Hematopoietic multipotent progenitor cell treated with erythropoietin and hydrocortisone succinate and interleukin-3 and kit ligand, for 17 days (in vitro differentiated cells): Measurements from ENCODE around the gene FXYD3.

Experiments used
- DNase-seq: peaks from one replicate; pipeline ENCODE4 v3.0.0-alpha.2; 2015; ENCODE audit warnings: low spot score

FXYD3 gene

GRCh38 chr19:35106898-35107541, 8.6 kb upstream of the FXYD3 start:
- DNase-seq = no peak

DNA sequence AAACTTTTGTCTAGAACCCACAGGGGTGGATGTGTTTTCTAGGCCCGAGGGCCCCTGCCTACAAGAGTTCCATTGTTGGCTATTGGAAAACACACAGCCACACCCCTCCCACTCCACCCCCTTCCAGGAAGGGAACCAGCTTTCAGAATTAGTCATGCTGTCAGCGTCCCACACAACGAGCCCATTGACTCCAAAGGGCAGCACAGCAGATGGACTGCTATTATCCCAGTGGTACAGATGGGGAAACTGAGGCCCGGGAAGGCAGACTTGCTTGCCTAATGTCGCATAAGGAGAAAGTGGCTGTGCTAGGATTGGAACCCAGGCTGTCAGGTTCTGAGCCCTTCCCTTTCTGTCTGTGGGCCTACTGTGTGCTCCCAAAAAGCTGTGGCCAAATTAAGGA, 8.1 kb upstream of the FXYD3 start:
- DNase-seq = no peak

DNA sequence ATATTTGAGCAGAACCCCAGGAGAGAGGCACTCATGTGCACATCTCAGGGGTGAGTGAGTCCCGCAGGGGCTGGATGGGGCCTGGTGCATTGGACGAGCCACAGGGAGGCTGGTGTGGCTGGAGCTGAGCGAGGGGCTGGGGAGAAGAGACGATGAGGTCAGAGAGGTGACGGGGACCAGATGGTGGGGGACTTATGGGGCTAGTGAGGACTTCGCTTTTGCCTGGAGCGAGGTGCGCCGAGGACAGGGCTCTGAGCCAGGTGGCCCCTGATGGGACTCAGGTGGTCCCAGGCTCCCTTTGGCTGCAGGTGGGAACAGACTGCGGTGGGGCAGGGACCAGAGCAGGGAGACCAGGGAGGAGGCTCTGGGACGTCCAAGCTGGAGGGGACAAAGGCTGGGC, 6.9 kb upstream of the FXYD3 start:
- DNase-seq = no peak

- no peak for DNase-seq
These were observed 6.1 kb upstream of the FXYD3 start for GRCh38 chr19:35109395-35110112.

- DNase-seq = no peak
These were observed 4.6 kb upstream of the FXYD3 start for GRCh38 chr19:35110974-35111373.

DNA sequence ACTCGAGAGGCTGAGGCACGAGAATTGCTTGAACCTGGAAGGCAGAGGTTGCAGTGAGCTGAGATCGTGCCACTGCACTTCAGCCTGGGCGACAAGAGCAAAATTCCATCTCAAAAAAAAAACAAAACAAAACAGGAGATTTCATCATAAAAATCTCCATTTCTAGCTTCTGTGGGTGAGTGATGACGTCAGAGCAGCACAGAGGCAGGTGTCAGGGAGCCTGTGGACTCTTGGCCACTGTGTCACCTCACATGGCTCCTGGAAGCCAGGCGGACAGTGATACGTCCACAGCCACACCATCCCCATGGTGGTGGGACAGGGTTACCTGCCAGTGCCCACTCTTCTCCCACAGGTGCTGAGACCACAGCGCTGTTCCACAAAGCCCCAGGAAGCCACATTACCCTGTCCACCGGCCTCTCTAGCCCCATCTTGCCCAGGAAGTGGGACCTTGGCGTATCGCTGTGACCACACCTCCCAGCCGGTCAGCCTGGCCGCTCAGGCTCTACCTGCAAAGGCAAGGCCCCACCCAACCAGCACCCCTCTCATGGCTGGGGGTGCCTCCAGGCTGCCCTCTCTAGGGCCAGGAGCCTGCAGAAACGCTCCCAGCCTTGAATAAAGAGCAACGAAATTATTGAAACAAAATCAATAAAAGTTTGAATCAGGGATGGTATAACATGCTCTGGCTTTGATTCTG, 2.5 kb upstream of the FXYD3 start:
- DNase-seq = no peak

GRCh38 chr19:35114353-35115176, 1.1 kb upstream of the FXYD3 start:
- DNase-seq = peak; percentile 70

DNA sequence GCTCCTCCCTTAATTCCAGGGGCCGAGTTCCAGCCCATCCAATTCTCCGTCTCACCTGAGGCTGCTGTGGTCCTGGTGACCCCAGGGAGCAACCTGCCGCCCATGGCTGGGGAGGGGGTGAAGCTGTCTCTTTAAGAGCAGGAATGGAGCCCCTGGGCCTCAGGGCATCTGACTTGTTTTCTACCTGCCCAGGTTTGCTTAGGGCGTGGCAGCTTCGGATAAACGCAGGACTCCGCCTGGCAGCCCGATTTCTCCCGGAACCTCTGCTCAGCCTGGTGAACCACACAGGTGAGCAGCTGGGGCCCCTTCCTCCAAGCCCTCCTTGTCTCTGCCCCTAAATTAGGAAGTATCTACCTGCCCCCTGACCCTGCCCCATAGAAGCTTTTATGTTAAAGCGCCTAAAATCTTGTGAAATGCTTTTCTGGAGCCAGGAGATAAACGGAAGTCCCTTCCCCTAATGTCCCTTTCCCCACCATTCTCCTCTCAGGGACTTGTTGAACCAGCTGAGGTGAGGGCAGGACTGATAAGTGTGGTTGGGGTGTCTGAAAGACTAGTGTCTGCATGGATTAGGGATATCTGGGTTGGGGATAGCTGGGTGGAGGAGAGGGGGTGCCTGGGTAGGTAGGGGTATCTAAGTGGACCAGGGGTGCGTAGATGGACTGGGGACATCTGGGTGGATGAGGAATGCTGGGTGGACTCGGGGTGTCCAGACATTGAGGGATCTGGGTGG, 614 bp downstream of the FXYD3 start:
- DNase-seq = no peak

GRCh38 chr19:35117116-35117515, 1.5 kb downstream of the FXYD3 start:
- DNase-seq = no peak

DNA sequence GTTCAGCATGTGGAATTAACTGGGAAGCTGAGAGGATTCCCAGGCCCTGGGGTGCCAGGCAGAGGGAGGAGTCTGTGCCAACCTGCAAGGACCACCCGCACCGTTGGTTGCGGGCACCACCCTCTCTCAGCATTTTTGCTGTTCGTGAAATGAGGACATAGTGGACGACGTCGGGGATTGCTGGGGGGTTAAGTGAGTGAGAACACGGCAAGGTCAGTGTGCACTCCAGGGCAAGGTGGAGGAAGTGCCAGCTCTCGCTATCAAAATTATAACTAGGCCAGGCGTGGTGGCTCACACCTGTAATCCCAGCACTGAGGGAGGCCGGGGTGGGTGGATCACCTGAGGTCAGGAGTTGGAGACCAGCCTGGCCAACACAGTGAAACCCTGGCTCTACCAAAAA, 2.2 kb downstream of the FXYD3 start:
- DNase-seq = no peak

GRCh38 chr19:35118268-35119020, 2.8 kb downstream of the FXYD3 start:
- DNase-seq = no peak

DNA sequence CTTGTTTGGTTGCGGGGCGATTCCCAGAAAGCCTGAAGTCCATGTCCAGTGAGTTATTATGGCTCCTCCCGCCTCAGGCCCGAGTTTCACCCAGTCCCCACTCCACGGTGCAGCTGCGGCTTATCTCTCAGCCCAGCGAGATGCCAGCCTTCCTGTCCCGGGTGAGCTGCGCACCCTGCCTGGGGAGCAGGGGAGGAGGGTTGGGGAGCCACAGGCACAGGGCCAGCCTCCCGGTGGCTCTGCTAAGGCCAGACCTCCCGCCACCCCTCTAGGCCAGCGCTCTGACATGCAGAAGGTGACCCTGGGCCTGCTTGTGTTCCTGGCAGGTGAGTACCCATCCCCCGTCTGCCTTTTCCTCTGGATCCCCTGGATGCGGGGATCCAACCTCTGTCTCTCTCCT, 3.5 kb downstream of the FXYD3 start:
- peak; percentile 25 for DNase-seq

DNA sequence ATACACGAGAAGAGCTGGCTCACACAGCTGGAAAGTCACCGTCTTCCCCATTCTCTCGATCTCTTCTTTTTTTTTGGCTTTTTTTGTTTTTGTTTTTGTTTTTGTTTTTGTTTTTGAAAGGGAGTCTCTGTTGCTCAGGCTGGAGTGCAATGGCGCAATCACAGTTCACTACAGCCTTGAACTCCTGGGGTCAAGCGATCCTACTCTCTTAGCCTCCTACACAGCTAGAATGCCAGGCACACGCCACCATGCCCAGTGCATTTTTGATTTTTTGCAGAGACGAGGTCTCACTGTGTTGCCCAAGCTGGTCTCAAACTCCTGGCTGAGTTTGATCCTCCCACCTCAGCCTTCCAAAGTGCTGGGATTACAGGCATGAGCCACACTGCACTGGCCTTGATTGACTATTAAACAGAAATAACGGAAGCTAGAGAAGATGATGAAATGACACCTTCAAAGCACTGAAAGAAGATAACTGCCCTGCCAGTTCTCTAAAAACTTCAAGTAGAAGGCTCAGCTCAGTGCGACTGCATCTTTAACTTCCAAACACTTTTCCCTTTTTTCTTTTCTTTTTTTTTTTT, 4.0 kb downstream of the FXYD3 start:
- DNase-seq = no peak

DNA sequence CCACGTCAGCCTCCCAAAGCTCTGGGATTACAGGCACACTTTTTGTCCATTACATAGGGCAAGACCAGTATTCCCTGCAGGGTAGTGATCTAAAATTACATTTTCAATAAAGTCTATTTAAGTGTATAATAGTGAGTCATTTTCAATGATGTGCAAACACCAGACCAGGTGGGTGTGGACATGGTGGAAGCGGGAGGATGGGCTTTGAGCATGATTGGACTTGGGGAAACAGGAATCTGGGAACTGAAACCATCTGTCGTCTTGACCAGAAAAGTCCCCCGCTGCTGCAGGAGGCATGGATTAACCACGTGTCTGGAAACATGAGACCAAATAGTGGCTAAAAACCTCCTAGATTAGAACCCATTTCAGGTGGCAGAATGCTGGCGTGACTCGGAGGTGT, 4.9 kb downstream of the FXYD3 start:
- no peak for DNase-seq

GRCh38 chr19:35120898-35121297, 5.3 kb downstream of the FXYD3 start:
- no peak for DNase-seq

GRCh38 chr19:35122687-35123551, 7.3 kb downstream of the FXYD3 start:
- DNase-seq = no peak

DNA sequence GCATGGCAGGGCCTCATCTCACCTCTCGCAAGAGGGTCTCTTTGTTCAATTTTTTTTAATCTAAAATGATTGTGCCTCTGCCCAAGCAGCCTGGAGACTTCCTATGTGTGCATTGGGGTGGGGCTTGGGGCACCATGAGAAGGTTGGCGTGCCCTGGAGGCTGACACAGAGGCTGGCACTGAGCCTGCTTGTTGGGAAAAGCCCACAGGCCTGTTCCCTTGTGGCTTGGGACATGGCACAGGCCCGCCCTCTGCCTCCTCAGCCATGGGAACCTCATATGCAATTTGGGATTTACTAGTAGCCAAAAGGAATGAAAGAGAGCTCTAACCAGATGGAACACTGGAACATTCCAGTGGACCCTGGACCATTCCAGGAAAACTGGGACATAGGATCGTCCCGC, 8.0 kb downstream of the FXYD3 start:
- no peak for DNase-seq

DNA sequence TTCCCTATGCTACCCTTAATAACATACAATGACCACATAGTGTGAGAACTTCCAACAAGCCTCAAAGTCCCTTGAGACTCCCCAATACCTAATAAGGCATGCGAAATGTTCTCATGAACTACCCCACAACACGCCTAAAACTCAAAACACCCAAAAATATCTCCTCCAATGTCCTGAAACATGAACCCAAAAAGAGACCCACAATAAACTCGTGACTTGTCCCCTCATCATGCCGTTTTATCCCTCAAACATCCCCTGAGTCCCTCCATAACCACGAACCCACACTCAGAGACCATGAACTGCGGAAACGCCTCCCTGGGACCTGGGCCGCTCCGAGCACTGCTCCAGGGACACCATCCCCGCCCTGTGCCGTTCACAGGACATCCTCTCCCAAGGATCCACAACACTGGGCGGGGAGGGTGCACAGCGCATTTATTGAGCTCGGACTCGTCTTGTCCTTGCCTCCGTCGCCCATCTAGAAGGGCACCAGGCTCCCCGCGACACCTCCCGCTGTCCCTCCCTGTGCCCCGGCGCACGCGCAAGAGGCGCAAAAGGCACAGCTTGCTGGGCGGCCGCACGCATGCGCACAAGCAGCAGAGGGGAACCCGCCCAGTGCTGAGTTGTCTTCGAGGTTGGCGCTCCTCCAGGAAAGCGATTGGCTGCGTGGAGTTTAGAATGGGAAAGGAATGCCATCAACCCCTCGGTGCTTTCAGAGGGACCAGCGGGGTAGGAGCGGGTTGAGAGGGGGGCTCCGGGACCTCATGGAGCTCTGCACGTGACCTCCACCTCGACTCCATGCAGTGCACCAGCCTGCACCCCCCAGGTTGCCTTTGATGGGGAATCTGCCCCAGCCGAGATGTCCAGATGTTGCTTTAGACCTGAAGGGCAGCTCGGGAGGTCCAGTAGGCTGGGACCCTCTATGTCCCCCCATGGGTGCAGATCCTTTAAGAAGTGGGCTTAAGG, 8.8 kb downstream of the FXYD3 start:
- DNase-seq = peak; percentile 96
